GM18526 (cell line): Measurements from ENCODE around the gene RALGAPB.

Source experiments
- POLR2A ChIP-seq: IDR thresholded peaks from 3 replicates; pipeline ENCODE4 v1.6.1; 2011; ENCODE audit not compliant: insufficient read length; ENCODE audit errors: extremely low read depth

Gene RALGAPB

DNA sequence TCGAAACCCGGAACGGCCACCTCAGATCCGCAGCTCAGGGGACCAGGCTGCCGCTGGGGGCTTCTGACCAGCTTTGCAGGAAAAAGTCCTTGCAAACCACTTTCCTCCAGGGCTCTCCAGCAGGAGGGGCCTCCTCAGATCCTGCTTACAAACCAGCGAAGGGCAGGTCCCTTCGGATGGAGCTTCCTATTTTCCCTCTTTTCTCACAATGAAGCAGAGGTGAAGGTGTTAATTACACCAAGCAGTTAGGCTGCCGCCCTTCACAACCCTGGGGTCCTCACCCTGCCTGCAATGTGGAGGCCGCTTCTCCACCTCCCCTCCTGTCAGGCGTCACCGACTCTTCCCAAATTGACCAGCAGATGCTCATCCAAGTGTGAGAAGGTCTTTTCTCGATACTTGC lies 134.7 kb downstream of the RALGAPB start:
- TF ChIP-seq POLR2A: no peak

DNA sequence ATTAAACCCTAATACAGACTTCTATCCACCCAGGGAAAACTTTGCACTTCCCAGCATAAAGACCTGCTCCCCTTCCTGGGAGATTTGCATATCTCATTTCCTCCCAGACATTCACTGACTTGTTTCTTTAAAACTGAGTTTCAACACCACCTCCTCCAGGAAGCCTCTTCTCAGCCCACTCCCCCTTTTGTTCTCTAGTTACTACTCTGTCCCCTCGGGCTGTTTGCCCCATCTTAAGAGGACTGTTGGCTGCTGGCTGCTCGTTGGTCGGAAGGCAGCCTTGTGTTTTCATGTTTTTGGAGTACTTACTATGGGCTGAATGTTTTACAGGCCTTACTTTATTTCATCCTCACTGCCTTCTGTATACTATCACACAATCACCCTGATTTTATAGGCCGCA lies 135.5 kb downstream of the RALGAPB start:
- TF ChIP-seq POLR2A: no peak

DNA sequence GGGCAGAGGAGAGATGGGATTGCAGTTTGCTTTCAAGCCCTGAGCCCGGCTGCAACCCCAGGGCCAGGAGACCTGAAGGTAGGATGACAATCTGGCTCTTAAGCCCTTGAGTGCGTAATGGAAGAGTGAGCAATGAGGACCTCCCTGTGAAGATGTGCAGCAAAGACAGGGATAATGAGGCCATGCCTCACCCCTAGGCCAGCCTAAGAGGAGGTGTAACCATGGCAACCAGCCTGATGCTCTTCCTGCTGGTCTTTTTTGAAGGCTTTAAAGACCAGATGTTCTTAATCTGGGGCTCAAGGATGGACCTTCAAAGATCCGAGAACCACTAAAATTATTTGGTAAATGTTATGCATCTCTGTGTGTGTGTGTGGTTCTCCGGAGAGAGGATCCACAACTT lies 137.2 kb downstream of the RALGAPB start:
- TF ChIP-seq POLR2A: no peak

DNA sequence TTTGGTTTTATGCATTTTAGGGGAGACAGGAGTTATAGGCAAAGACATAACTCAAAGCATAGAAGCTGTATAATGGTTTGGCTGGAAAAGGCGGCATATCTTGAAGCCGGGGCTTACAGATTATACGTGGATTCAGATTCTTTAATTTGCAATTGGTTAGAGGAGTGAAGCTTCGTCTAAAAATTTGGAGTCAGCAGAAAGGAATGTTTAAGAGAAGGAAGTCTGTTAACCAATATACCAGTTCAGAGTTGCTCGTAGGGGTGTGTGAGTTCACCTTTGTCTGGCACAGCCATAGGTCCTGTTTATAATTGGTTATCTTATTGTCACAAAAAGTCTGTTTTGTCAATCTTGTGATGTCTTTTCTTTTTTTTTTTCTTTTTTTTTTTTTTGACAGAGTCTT lies 137.9 kb downstream of the RALGAPB start:
- no peak for TF ChIP-seq POLR2A

DNA sequence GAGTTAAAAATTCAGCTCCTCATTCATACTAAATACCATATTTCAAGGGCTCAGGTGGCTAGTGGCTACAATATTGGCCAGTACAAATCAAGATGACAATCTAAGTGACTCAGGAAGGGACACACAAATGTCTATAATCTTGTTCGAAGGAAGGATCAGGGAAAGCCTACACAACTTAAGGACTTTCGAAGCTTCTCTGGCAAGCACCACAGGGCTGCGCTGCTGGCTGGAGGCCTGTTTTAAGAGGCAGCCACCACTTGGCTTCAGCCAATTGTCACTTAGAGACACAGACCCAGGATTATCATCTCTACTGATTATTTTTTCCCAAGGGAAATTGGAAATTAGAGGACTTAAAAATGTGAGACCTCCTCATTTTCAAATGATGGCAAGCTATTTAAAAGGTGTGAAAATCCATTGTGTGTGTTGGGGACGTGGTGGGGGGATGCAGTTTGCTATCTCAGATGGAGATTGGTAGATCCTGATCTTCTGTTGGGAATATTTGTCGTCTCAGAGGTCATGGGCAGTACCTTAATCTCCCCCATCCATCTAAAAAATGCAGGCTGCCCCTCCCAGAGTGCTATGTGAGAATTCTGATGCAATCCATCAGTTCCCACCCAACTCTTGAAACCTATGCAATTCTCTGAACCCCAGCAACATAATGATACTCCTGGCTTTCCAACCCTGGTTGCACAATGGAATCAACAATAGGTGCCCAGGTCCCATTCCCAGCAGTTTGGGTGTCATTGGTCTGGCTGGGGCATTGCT lies 140.3 kb downstream of the RALGAPB start:
- TF ChIP-seq POLR2A: no peak

DNA sequence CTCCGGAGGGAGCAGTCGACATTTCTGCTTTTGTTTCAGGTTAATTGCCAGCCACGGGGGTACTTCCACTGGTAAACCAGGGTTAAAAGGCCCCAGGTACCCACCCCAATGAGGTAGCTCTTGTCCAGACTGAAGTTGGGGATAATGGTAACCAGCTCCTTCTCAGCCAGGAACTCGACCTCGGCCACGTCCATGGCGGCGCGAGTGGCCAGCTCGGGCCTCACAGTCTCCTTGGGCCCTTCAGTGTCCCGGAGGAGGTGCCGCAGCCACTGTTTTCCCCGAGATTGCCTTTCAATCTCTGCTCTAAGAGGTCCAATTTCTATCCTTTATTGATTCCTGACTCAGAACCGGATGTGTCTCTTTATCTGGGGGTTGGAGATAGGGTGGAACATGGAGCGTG lies 142.6 kb downstream of the RALGAPB start:
- no peak for TF ChIP-seq POLR2A

DNA sequence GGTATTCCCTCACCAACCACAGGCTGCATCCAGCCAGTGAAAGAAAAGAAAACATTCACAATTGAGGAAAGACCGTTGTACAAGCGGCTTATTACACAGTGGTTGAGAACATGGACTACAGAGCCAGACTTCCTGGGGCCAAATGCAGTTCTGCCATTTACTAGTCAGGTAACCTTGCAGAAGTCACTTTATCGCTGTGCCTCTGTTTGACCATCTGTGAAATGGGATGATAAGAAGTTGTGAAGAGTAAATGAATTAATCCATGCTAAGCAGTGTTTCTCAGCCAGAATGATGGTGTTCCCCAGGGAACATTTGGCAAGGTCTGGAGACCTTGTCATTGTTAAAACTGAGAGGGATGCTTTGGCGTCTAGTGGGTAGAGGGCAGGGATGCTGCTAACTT lies 143.8 kb downstream of the RALGAPB start:
- no peak for TF ChIP-seq POLR2A

DNA sequence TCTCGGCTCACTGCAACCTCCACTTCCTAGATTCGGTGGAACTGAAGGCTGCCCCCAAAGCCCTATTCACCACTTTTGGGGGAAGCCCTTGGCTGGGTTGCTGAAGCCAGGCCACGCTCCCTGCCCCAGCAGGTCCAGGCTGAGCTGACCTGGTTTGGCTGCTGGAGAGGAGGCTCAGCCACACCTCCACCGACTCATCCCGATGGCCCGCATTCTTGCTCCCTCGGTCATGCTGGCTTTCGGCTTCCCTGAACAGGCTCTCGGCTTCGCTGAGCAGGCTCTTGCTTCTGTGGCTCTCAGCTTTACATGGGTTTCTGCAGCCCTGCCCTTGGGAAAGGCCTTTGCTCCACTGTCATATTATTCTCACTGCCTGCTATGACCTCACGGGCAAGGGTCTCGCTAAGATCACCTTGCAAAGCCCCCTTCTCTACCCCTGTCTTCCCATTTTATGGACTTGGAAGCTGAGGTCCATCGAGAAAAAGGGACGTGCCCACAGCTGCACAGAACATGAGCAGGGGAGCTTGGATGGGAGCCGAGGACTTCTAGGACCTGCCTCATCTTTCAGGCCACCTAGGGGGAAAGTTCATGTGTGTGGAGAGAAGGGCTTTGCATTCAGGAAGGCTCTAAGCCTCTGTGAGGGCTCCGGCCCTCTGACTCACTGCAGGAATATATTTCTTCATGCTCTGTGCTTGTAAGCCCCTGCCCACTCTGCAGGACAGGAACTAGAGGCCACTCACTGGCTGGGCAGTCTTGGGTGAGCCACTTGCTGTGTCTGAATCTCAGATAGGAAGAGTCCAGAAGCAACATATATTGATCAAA lies 144.6 kb downstream of the RALGAPB start:
- no peak for TF ChIP-seq POLR2A

DNA sequence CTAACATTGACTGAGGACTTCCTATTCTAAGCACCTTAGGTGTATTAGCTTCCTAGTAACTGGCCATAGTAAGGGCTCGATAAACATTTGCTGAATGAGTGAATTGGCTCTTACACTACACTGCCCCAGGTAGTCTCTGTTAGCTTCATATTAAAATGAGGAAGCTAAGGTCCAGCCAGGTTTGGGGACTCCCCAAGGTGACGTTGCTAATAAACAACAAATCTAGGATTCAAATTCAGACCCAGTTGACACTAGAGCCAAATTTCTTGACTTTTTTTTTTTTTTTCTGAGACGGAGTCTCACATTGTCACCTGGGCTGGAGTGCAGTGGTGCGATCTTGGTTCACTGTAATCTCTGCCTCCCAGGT lies 145.2 kb downstream of the RALGAPB start:
- TF ChIP-seq POLR2A: no peak

DNA sequence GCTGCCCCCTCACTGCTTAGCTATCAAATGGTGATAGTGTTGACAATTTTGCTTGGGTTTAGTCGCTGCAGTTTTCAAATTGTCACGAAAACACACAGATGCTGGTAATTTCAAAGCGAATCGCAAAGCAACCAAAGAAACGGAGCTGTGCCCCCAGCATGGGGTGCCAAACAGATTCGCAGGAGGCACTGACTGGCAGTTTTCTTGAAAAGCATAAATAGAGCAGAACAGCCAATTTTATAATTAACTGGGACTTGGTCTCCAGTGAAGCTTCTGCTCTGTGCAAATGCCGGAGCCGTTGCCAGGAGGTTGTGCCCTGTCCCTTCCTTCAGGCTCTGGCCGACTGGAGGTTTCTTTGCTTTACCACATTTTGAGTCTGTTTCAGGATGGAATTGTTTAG lies 147.8 kb downstream of the RALGAPB start:
- TF ChIP-seq POLR2A: no peak

DNA sequence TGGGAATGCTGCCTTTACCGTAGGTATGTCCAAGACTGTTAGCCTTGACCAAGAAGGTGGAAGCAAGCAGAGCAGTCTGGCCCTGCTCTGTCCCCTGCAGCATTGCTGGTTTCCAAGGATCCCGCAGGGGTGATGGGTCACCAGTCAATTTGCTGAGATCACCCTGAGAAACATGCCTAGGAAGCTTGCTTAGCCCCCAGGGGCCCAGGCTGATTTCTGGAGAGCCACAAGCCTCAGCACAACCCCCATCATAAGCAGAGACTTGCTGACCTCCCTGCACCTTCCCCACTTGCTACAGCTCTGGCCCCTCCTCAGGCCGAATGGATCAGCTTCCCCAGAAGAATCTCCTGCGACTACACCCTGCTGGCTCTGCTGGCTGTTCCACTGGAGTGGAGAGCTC lies 150.4 kb downstream of the RALGAPB start:
- no peak for TF ChIP-seq POLR2A

DNA sequence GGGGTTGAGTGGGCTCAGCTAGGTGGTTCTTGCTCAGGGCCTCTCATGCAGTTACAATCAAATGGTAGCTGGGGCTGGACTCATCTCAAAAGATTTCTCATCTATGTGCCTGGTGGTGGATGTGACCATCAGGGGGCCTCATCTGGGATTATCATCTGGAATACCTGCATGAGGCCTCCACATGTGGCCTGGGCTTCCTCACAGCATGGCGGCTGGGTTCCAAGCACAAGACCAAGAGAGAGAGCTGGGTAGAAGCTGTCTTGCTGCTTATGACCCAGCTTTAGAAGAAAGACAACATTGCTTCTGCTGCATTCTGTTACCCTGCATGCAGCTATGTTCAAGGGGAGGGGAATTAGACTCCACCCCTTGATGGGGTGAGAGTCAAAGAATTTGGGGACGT lies 151.4 kb downstream of the RALGAPB start:
- TF ChIP-seq POLR2A: no peak

DNA sequence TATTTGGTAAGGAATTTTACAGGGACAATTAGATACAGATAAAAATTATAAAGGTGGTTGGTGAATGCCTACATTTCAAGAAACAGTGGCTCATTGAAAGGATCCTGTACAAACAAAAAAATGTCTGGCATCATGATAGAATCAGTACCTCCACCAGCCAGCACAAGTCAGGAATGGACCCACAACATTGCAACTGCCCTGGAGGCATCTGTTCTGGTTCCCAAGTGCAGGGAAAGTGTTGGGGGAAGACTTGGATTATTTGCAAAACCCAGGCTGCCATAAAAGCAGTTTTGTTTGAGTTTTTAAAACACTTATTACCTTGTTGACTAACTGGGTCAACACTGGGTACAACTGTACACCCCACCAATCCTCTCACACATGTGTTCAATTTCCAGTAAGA lies 153.3 kb downstream of the RALGAPB start:
- TF ChIP-seq POLR2A: no peak

DNA sequence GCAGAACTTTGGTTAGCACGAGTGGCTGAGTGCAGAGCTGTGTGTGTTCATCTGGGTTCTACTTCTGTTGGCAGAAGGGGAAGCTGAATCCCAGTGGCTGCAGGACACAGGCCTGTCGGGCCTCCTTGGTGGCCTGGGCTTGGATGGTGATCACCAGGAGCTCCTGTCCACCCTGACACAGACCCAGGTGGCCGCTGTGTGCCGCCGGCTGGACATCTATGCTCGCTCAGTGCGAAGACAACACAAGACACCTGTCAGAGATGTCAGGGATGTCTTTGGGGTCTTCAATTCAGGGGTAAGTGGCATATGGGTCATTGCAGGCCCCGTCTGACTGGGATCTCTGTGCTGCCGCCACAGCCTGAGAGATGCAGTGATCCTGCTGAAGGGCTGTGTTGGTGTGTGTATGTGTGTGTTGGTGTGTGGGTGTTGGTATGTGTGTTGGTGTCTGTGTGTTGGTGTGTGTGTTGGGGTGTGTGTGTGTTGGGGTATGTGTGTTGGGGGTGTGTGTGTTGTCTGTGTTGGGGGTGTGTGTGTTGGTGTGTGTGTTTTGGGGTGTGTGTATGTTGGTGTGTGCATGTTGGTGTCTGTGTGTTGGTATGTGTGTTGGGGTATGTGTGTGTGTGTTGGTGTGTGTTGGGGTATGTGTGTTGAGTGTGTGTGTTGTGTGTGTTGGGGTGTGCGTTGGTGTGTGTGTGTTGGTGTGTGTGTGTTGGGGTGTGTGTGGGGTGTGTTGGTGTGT lies 154.4 kb downstream of the RALGAPB start:
- no peak for TF ChIP-seq POLR2A
